Neural progenitor cell (in vitro differentiated cells): Measurements from ENCODE around the gene ALX3.

Experiments
- EZH2 ChIP-seq: fragments of 200-600 bp; sonication (generic); IDR thresholded peaks from 2 replicates; pipeline ENCODE4 v1.6.1; 2017; ENCODE audit warnings: antibody characterized with exemption, mild to moderate bottlenecking, moderate library complexity
- EZH2phosphoT487 ChIP-seq: fragments of 200-600 bp; sonication (generic); IDR thresholded peaks from 2 replicates; pipeline ENCODE4 v1.6.1; 2017; ENCODE audit warnings: antibody characterized with exemption
- TF ChIP-seq, protein P1 (sequence below): fragments of 200-600 bp; sonication (generic); IDR thresholded peaks from 2 replicates; pipeline ENCODE4 v1.5.1; 2017; ENCODE audit warnings: antibody characterized with exemption, mild to moderate bottlenecking

DNA sequence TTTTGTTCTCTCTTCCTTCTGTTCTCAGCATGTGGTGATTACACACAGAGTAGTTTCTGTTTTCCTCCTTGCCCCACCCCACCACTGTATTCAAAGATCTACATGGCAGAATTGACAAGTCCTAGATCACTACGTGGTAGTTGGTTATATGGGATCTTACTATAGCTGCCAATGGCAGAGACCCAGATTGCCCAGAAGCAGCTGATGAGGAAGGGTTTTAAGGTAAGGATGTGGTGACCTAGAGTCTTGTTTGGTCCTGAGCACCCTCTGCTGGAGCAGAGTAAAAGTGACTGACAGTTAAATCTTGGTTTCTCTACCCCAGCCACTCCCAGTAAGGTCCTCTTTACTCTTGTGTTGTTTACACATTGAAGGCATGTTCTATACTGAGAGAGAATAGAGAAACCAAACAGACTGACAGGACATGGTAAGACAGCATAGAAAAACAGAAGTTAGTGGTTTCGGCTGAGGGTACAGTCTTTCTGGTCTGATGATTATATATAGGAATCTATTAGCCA, 58.9 kb downstream of the ALX3 start:
- TF ChIP-seq, protein P1, sequence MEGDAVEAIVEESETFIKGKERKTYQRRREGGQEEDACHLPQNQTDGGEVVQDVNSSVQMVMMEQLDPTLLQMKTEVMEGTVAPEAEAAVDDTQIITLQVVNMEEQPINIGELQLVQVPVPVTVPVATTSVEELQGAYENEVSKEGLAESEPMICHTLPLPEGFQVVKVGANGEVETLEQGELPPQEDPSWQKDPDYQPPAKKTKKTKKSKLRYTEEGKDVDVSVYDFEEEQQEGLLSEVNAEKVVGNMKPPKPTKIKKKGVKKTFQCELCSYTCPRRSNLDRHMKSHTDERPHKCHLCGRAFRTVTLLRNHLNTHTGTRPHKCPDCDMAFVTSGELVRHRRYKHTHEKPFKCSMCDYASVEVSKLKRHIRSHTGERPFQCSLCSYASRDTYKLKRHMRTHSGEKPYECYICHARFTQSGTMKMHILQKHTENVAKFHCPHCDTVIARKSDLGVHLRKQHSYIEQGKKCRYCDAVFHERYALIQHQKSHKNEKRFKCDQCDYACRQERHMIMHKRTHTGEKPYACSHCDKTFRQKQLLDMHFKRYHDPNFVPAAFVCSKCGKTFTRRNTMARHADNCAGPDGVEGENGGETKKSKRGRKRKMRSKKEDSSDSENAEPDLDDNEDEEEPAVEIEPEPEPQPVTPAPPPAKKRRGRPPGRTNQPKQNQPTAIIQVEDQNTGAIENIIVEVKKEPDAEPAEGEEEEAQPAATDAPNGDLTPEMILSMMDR = peak; percentile 65
- TF ChIP-seq EZH2 = no peak
- no peak for TF ChIP-seq EZH2phosphoT487
